Measurements from ENCODE around the gene DNAAF3.

DNAAF3 gene

DNA sequence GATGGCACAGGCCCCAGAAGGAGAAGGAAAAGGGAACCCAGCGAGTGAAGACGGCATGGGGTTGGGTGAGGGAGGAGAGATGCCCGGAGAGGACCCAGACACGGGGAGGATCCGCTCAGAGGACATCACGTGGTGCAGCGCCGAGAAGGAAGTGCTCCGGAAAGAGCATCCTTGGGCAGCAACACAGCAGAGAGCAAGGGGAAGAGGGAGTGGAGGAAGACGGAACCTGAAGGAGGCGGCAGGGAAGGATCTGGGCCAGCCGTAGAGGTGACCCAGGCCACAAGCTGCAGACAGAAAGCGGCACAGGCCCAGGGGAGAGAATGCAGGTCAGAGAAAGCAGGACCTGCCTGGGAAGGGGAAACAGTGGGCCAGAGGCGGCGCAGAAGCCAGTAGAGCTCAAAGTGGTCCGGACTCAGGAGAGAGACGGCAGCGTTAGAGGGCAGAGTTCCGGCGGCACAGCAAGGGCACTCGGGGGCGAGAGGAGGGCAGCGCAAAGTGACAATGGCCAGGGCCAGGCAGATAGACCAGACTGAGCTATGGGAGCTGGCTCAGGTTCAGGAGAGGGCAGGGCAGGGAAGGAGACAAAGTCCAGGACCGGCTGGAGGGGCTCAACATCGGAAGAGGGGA, 50.1 kb downstream of the DNAAF3 start:
- peak in 1 of 2 donors; percentile 37 for DNase-seq (ENCODE audit: low read depth in 2 of 2)

DNA sequence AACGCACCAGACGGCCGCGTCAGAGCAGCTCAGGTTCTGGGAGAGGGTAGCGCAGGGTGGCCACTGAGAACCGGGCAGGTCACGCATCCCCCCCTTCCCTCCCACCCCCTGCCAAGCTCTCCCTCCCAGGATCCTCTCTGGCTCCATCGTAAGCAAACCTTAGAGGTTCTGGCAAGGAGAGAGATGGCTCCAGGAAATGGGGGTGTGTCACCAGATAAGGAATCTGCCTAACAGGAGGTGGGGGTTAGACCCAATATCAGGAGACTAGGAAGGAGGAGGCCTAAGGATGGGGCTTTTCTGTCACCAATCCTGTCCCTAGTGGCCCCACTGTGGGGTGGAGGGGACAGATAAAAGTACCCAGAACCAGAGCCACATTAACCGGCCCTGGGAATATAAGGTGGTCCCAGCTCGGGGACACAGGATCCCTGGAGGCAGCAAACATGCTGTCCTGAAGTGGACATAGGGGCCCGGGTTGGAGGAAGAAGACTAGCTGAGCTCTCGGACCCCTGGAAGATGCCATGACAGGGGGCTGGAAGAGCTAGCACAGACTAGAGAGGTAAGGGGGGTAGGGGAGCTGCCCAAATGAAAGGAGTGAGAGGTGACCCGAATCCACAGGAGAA, 50.9 kb downstream of the DNAAF3 start:
- DNase-seq (ENCODE audit: low read depth in 2 of 2), result no peak

- no peak for DNase-seq (ENCODE audit: low read depth in 2 of 2)
These were observed 51.8 kb downstream of the DNAAF3 start for GRCh38 chr19:55114566-55115145.

GRCh38 chr19:55113570-55114039, 52.8 kb downstream of the DNAAF3 start:
- no peak for DNase-seq (ENCODE audit: low read depth in 2 of 2)

GRCh38 chr19:55112777-55113569, 53.4 kb downstream of the DNAAF3 start:
- no peak for DNase-seq (ENCODE audit: low read depth in 2 of 2)

- no peak for DNase-seq (ENCODE audit: low read depth in 2 of 2)
These were observed 54.1 kb downstream of the DNAAF3 start for GRCh38 chr19:55112246-55112776.

DNA sequence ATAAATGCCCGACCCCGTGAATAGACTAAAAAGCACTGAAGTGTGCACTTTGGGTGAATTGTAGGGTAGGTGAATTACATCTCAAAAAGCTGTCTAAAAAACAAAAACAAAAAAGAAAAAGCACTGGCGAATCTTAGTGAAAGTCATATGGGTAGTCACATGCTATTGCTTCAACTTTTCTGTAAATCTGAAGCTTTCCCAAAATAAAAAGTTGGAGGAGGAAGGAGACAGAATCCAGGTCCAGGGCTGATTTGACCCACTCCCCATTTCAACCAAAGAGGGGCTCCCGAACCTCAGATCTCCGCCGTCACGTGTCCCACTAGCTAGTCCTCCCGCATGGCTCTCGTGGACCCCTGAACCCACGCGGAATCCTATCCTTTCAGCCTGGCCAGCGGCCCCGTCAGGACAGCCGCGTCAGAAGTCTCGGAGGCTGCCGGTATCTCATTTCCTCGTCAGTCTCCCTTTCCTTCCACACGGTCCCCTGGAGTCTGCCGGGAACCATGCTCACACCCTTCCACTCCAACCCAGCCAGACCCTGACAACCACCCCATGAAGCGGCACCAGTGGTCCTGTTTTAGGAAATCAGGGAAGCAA, 55.1 kb downstream of the DNAAF3 start:
- DNase-seq (ENCODE audit: low read depth in 2 of 2), result no peak

DNA sequence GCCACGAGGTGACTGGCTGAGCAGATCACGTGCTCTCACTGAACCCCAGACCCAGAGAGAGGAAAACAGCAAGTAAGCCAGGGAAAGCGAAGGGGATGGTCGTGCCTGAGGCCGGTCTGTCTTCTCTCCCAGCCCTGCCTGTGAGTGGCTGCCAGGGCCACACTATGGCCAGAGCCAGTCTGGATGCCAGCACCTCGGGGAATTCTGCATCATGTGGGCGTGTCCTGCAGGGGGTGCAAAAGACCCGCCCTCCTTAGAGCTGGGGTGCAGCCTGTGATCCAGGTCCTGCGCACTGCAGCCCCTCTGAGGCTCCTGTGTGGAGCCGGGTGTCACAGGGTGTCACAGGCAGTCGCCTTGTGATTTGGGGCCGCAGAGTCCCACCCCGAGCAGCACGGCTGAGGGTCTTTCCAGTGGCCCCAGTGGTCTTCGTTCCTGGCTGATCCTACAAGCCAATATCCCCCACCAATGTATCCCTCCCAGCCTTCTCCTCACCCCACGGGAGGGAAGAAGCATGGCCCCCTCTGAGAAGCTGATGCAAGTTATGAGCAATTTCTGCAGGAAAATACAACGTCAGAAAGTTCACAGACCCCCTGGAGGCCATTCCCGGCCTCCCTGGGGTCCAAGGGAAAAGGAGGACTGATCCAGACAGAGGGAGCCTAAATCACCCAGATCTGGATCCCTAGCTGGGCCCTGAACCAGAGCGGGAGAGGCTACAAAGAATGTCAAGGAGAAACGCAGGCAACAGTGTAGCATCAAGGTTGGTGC, 56.7 kb downstream of the DNAAF3 start:
- no peak for DNase-seq (ENCODE audit: low read depth in 2 of 2)

Data from stimulated activated CD8-positive, alpha-beta memory T cell treated with anti-CD3 and anti-CD28 coated beads, Interleukin-2, amount 100 ng/mL, for 48 hours (primary cell).